HG03060 (cell line): Measurements from ENCODE around the gene HOXA6.

Experiments
- ATAC-seq: cut with Tn5 transposase; IDR thresholded peaks from one replicate; pipeline ENCODE4 v1.9.1; 2021; ENCODE audit warnings: low read depth, moderate number of reproducible peaks; ENCODE audit not compliant: unreplicated experiment

The HOXA6 gene

GRCh38 chr7:27101957-27102580 lies 45.5 kb downstream of the HOXA6 start:
- ATAC-seq, result no peak

- ATAC-seq, result no peak
Observed at GRCh38 chr7:27101171-27101956, 46.2 kb downstream of the HOXA6 start.

GRCh38 chr7:27100694-27101170 lies 46.8 kb downstream of the HOXA6 start:
- no peak for ATAC-seq

GRCh38 chr7:27099453-27100370 lies 47.9 kb downstream of the HOXA6 start:
- no peak for ATAC-seq

- no peak for ATAC-seq
Observed at GRCh38 chr7:27098578-27099451, 48.8 kb downstream of the HOXA6 start.

- no peak for ATAC-seq
Observed at GRCh38 chr7:27097686-27098577, 49.6 kb downstream of the HOXA6 start.

- ATAC-seq, result no peak
Observed at GRCh38 chr7:27096768-27097514, 50.6 kb downstream of the HOXA6 start.

- ATAC-seq, result peak; percentile 75
Observed at GRCh38 chr7:27095897-27096767, 51.4 kb downstream of the HOXA6 start, which contains the start of gene HOXA1. Gene HOXA1, minus strand, starts transcription at chr7:27096000. Its CDS starts 88 bp downstream, at chr7:27095912.
